ENCODE results near the gene NRG3. TPM values are rescaled to one million over a fixed set of nuclear protein-coding genes. Genes with fewer than 3 reads are reported as not detected.

NRG3 gene
- total and polyA plus RNA-seq, 2 of the 4 experiments (the other 2 are of a cell fraction) = not detected

- TF ChIP-seq CTCF (conservative IDR thresholded peaks at IDR 0.05; ENCODE audit: low read depth, low read length) = no peak
- TF ChIP-seq CEBPB (IDR thresholded peaks at IDR 0.05; ENCODE audit: low read depth, low read length) = no peak
- TF ChIP-seq MAZ (IDR thresholded peaks at IDR 0.05; ENCODE audit: borderline replicate concordance, low read depth, low read length) = no peak
- no peak for TF ChIP-seq RCOR1 (IDR thresholded peaks at IDR 0.05; ENCODE audit: insufficient replicate concordance, low read length)
- TF ChIP-seq ELK1 (IDR thresholded peaks at IDR 0.05; ENCODE audit: borderline replicate concordance, low read depth, low read length) = no peak
- no peak overlapping the region for H3K4me3 ChIP-seq (ENCODE audit: insufficient read depth, low read depth, low read length)
- no peak overlapping the region for H2AK5ac ChIP-seq (ENCODE audit: low read depth, low read length)
- H3K79me1 ChIP-seq (ENCODE audit: low read depth in 1 of 2, low read length in 2 of 2) = no peaks in the 10 kb centered on the region
- H3K4me2 ChIP-seq (ENCODE audit: low read depth, low read length) = no peak overlapping the region
- WGBS, 2 experiments (ENCODE audit: extremely low coverage in 2 of 2, insufficient read length in 1 of 2) = no CpG with 5 or more reads among the region's 2 CpGs
- DNase-seq = no peak
- H4K91ac ChIP-seq (ENCODE audit: insufficient read depth, low read depth, low read length) = no peak overlapping the region
- H3K27me3 ChIP-seq (ENCODE audit: control insufficient read depth, insufficient read depth, low read length) = no peaks in the 10 kb centered on the region
- intact Hi-C loops (cut with micrococcal nuclease) = no loop called here
- no peaks in the 10 kb centered on the region for H3K9me1 ChIP-seq (ENCODE audit: insufficient read depth, low read length)
- POLR2A ChIA-PET (ENCODE audit: unreplicated experiment) = no interaction called here
- dilution Hi-C loops (cut with HindIII; ENCODE audit: low sequenced_read_pairs, unreplicated experiment) = no loop called here
- no peak overlapping the region for H3K14ac ChIP-seq (replicated peaks; ENCODE audit: low read depth, low read length)
- ATAC-seq (ENCODE audit: low read depth) = no peak
- H2AK9ac ChIP-seq (replicated peaks; ENCODE audit: low read depth, low read length, poor library complexity) = no peak overlapping the region
- no peaks in the 10 kb centered on the region for H3K4me1 ChIP-seq (ENCODE audit: control insufficient read depth, insufficient read depth, low read length)
- H2BK5ac ChIP-seq (ENCODE audit: low read depth, low read length, poor library complexity, severe bottlenecking) = no peak overlapping the region
- no peak overlapping the region for H2BK20ac ChIP-seq (ENCODE audit: low read depth, low read length)
- no peaks in the 10 kb centered on the region for H4K20me1 ChIP-seq (ENCODE audit: insufficient read depth, low read length)
- peaks cover 11% of the 10 kb centered on the region for H3K9me3 ChIP-seq (ENCODE audit: control insufficient read depth, insufficient read depth, low read length)
- H3K36me3 ChIP-seq (ENCODE audit: control insufficient read depth, insufficient read depth, low read length) = no peaks in the 10 kb centered on the region
- no peak overlapping the region for H3K23ac ChIP-seq (ENCODE audit: low read depth, low read length)
- H4K8ac ChIP-seq (ENCODE audit: low read depth in 2 of 2, low read length in 2 of 2) = no peak overlapping the region
- no peak overlapping the region for H2BK15ac ChIP-seq (ENCODE audit: low read depth, low read length)
- H2BK120ac ChIP-seq (ENCODE audit: low read depth, low read length) = no peak overlapping the region
- no TSS peak for BruUV-seq (replicated peaks)
- no peak overlapping the region for H3K9ac ChIP-seq (ENCODE audit: low read depth, low read length)
- H4K5ac ChIP-seq (ENCODE audit: low read depth, low read length) = no peak overlapping the region
- in situ Hi-C loops (cut with MboI; ENCODE audit: low sequenced_read_pairs) = no loop called here
- H3K27ac ChIP-seq (ENCODE audit: insufficient read depth, low read length) = no peak overlapping the region
- H3K56ac ChIP-seq (ENCODE audit: extremely low read depth, insufficient read depth, low read length) = no peak overlapping the region
- H3K4ac ChIP-seq (ENCODE audit: low read depth, low read length) = no peak overlapping the region
- CTCF ChIA-PET = no interaction called here
- no peak overlapping the region for H2AFZ ChIP-seq (replicated peaks; ENCODE audit: low read length, poor library complexity)
- H3K18ac ChIP-seq (ENCODE audit: low read depth, low read length) = no peak overlapping the region
Observed at GRCh38 chr10:82691211-82691610, 816.2 kb downstream of the NRG3 start.

Measured in IMR-90 (cell line).